GM12872 (cell line): ENCODE measurements around the gene KCNAB1.

ENCODE experiments used
- TF ChIP-seq, protein P1 (sequence below): IDR thresholded peaks from 3 replicates; pipeline ENCODE4 v1.5.1; 2011; ENCODE audit warnings: low read depth, mild to moderate bottlenecking, low read length, moderate library complexity; ENCODE audit not compliant: insufficient read depth

The KCNAB1 gene

DNA sequence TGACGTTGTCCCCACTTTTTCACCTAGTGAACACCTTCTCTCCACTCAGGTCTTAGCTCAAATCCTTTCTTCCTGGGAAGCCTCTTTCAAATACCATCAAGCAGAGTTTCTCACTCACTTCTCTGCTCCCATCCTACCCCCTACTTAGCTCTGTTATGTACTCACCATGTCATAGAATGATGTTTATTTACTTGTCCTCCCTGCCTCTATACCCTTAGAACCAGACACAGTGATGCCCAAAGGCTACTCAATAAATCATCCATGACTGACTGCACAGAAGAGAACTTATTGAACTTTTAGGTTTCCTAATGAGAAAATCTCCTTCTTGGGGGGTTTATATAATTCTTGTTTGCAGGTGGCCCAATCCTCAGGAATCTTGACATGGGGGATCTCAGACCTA, 280.4 kb downstream of the KCNAB1 start:
- TF ChIP-seq, protein P1, sequence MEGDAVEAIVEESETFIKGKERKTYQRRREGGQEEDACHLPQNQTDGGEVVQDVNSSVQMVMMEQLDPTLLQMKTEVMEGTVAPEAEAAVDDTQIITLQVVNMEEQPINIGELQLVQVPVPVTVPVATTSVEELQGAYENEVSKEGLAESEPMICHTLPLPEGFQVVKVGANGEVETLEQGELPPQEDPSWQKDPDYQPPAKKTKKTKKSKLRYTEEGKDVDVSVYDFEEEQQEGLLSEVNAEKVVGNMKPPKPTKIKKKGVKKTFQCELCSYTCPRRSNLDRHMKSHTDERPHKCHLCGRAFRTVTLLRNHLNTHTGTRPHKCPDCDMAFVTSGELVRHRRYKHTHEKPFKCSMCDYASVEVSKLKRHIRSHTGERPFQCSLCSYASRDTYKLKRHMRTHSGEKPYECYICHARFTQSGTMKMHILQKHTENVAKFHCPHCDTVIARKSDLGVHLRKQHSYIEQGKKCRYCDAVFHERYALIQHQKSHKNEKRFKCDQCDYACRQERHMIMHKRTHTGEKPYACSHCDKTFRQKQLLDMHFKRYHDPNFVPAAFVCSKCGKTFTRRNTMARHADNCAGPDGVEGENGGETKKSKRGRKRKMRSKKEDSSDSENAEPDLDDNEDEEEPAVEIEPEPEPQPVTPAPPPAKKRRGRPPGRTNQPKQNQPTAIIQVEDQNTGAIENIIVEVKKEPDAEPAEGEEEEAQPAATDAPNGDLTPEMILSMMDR, result no peak

DNA sequence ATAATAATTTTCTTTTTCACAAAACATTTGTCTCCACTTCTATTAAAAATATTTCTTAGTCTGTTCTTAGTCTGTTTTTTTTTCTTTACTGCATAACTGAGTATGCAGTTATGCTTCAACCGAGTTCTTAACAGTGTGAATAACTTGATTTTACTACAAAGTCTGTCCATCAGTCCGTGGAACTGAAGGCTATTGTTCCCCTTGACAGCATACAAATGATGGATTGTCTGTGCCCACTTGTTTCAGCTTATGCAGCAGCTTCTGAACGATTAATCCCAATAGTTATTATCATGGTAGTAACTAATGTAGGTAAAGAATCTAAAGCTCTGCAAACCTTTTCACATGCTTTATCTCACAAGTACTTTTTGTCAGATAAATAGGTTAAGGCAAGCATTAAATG, 283.8 kb downstream of the KCNAB1 start:
- TF ChIP-seq, protein P1, result no peak

DNA sequence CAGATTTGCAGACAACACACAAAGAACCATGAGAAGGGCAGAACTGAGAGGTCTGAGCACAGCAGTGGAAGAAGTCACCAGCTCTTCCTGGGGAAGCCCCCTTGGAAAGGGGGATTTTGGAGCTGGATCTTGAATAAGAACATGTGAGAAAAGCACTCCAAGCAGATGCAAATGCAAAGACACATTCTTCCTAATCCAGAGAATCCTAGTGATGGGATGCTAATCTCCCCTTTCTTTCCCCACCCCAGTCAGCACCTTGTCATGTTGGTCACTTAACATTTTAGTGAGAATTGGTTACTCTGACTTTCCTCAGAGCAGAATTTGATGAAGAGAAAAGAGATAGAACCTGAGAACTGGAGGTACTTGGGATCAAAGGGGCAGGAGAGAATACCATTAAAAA, 286.0 kb downstream of the KCNAB1 start:
- TF ChIP-seq, protein P1, result no peak

DNA sequence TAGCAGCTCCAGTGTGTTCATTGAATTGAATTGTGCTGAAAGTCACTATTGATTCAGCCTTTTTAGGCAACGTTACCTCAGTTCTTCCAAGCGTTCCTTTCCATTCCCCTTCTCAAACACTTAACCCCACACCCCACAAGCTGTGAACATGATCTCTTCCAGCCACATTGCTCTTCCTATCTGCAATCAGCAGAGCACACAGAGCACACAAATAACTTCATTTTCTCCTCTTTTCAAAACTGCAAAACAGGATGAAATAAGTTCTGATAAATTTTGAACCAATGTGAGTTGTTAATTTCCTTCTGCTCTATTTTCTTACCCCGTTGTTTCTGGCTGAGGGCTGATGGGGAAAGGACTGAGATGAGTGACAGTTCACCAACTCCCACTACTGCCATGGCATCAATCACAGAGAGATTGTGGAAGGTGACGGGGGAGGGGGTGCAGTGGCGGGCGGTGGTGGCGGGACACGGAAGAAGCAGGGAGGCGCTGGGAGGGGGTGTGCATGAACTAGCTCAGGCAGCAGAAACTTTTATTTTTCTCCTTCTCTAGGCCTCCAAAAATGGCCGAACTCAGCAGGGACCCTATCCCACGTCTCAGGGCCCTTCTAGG, 287.3 kb downstream of the KCNAB1 start:
- TF ChIP-seq, protein P1, result no peak

DNA sequence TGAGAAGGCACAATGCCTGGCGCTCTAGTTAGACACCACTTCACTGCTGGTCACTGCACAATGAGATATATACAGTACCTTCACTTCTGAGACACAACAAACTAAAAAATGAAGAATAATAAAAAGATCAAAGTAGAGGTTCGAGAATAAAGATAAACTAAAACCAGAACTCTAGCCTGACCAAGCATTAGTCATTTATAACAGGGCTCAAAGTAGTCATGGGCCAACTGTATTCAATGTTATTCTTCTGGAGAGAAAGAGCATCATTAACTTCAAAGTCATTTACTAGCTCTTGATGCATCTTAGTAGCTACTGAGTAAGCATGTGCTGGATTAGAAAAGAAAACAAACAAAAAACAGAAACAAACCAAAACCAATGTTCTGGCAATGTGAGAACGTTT, 289.3 kb downstream of the KCNAB1 start:
- TF ChIP-seq, protein P1, result no peak

DNA sequence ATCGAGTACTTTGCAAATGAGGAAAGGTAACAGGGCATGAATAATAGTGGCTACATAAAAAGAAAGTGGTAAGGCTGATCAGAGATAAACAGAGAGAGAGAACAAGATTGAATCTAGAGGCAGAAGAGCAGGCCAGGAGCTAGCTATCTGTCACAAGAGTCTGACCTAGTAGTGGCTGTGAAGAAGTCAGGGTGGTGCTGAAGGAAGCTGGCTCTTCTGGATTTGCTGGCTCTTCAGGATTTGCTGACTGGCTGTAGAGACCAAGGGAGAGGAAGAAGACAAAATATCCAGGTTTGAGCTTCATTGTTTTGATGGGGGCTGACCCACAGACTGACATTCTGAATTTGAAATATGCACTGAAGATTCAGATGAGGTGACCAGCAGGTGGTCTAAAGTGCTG, 292.2 kb downstream of the KCNAB1 start:
- TF ChIP-seq, protein P1, result no peak

DNA sequence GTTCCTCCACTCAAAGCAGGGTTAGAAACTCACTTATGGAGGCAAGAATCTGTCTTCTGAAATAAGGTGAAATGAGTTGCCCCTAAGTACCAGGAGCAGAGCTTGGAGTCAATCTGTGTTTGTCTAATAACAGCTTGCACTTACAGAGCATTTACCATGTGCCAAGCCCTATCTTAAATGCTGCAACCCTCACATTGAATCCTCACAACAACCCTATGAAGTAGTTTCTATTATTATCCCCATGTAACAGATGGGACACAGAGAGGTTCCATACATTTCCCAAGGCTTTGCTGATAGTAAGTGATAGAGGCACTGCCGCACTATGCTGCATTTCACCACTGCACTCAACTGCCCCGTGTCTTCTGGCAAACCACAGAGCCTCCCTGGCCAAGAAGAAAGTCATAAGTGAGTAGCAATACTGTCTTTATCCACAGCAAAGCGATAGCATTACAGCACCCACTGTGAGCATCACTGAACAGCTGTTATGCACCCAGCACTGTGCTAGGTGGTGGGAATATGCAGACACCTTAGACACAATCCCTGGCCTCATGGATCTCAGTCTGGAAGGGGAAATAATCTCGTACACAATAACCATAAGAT, 293.0 kb downstream of the KCNAB1 start:
- TF ChIP-seq, protein P1, result no peak
